CD14-positive monocyte (primary cell): ENCODE results near the gene NDUFAF8. TPM values are rescaled to one million over a fixed set of nuclear protein-coding genes. Genes with fewer than 3 reads are reported as not detected.

Experiments
- DNase-seq, 3 donors: peaks; one replicate each; pipeline ENCODE4 v3.0.0-alpha.2; 2011 to 2022
- H2AFZ ChIP-seq: 2 replicates; pipeline ENCODE4 v1.6.0; 2012; ENCODE audit warnings: mild to moderate bottlenecking, low read depth, low read length, inconsistent platforms; ENCODE audit not compliant: insufficient read depth, poor library complexity, severe bottlenecking
- H3K27ac ChIP-seq, 2 donors: 1 replicate in 1 of 2; 2 replicates in 1 of 2; pipeline ENCODE4 v1.5.1; 2012 to 2013; ENCODE audit warnings: low read length in 2 of 2, control low read depth in 1 of 2, inconsistent platforms in 1 of 2, low read depth in 1 of 2, mild to moderate bottlenecking in 1 of 2
- H3K27me3 ChIP-seq, 2 donors: one replicate each; pipeline versions ENCODE4 v1.6.0 to v1.6.1; 2011 to 2013; ENCODE audit warnings: low read length in 2 of 2; ENCODE audit not compliant: control insufficient read depth in 2 of 2, insufficient read depth in 2 of 2
- H3K36me3 ChIP-seq, 2 donors: replicated peaks in 1 of 2; 1 replicate in 1 of 2; 2 replicates in 1 of 2; pipeline versions ENCODE4 v1.5.1 to v1.6.1; 2012 to 2013; ENCODE audit warnings: low read length in 2 of 2, control low read depth in 1 of 2, inconsistent platforms in 1 of 2, mild to moderate bottlenecking in 1 of 2; ENCODE audit not compliant: insufficient read depth in 2 of 2, control insufficient read depth in 1 of 2
- H3K4me1 ChIP-seq, 2 donors: 1 replicate in 1 of 2; 2 replicates in 1 of 2; pipeline versions ENCODE4 v1.5.1 to v1.6.1; 2012 to 2013; ENCODE audit warnings: low read length in 2 of 2, control low read depth in 1 of 2, inconsistent platforms in 1 of 2, mild to moderate bottlenecking in 1 of 2, moderate library complexity in 1 of 2; ENCODE audit not compliant: insufficient read depth in 2 of 2, control insufficient read depth in 1 of 2
- H3K4me2 ChIP-seq: replicated peaks from 2 replicates; pipeline ENCODE3; 2012; ENCODE audit warnings: low read length, moderate library complexity, mild to moderate bottlenecking; ENCODE audit not compliant: poor library complexity, severe bottlenecking; ENCODE audit errors: extremely low read depth
- H3K4me3 ChIP-seq, 3 experiments: fragments of 200-600 bp in 1 of 3; sonication (generic) in 1 of 3; replicated peaks in 1 of 3; 1 replicate in 2 of 3; 2 replicates in 1 of 3; pipeline ENCODE4 v1.5.1; 2011 to 2013; ENCODE audit warnings: low read length in 3 of 3, mild to moderate bottlenecking in 3 of 3, control low read depth in 2 of 3, low read depth in 2 of 3, inconsistent platforms in 1 of 3, moderate library complexity in 1 of 3
- H3K79me2 ChIP-seq: 2 replicates; pipeline ENCODE4 v1.6.0; 2012; ENCODE audit warnings: mild to moderate bottlenecking, control low read depth, inconsistent platforms, low read length, moderate library complexity; ENCODE audit not compliant: insufficient read depth
- H3K9ac ChIP-seq: 2 replicates; pipeline ENCODE4 v1.6.0; 2017; ENCODE audit warnings: low read length, mild to moderate bottlenecking; ENCODE audit not compliant: insufficient read depth, poor library complexity, severe bottlenecking
- H3K9me3 ChIP-seq, 2 donors: replicated peaks in 1 of 2; 1 replicate in 1 of 2; 2 replicates in 1 of 2; pipeline versions ENCODE4 v1.5.1 to v1.6.1; 2012 to 2013; ENCODE audit warnings: low read length in 2 of 2, control low read depth in 1 of 2; ENCODE audit not compliant: control insufficient read depth in 1 of 2, insufficient read depth in 1 of 2
- H4K20me1 ChIP-seq: 2 replicates; pipeline ENCODE4 v1.6.0; 2012; ENCODE audit warnings: mild to moderate bottlenecking, low read length, control low read depth, moderate library complexity; ENCODE audit not compliant: insufficient read depth
- H3K27ac Mint-ChIP-seq, 7 donors: one replicate each; pipeline ENCODE4 v1.8.0; 2020; ENCODE audit warnings: mild to moderate bottlenecking in 7 of 7, mixed read lengths in 7 of 7, moderate library complexity in 6 of 7, inconsistent platforms in 2 of 7
- H3K27me3 Mint-ChIP-seq, 3 donors: one replicate each; pipeline ENCODE4 v1.8.0; 2021 to 2022; ENCODE audit warnings: low read depth in 3 of 3, mild to moderate bottlenecking in 3 of 3, mixed read lengths in 3 of 3, moderate library complexity in 3 of 3, inconsistent platforms in 1 of 3
- H3K36me3 Mint-ChIP-seq, 2 donors: one replicate each; pipeline ENCODE4 v1.8.0; 2020; ENCODE audit warnings: mixed read lengths in 2 of 2, inconsistent platforms in 1 of 2, mild to moderate bottlenecking in 1 of 2
- H3K4me1 Mint-ChIP-seq: one replicate; pipeline ENCODE4 v1.8.0; 2020; ENCODE audit warnings: mild to moderate bottlenecking, mixed read lengths
- H3K4me3 Mint-ChIP-seq, 2 donors: one replicate each; pipeline ENCODE4 v1.8.0; 2020; ENCODE audit warnings: mild to moderate bottlenecking in 2 of 2, mixed read lengths in 2 of 2, moderate library complexity in 1 of 2
- H3K9me3 Mint-ChIP-seq, 7 donors: one replicate each; pipeline ENCODE4 v1.8.0; 2020 to 2022; ENCODE audit warnings: mixed read lengths in 7 of 7, mild to moderate bottlenecking in 6 of 7, moderate library complexity in 6 of 7, inconsistent platforms in 2 of 7
- CTCF ChIP-seq: fragments of 200-600 bp; IDR thresholded peaks from one replicate; pipeline ENCODE4 v1.8.0; 2022; ENCODE audit warnings: antibody characterized with exemption, mild to moderate bottlenecking
- WGBS: methylation state at CpG from one replicate; pipeline ENCODE4 v1.1.5; 2013; ENCODE audit warnings: missing lambda C conversion rate; ENCODE audit not compliant: insufficient coverage; 5-methylcytosine and 5-hydroxymethylcytosine counted together
- intact Hi-C, 2 donors: fragments of 100-400 bp; cut with micrococcal nuclease; formaldehyde crosslinking; loops; one replicate each; pipeline versions ENCODE4 v1.15.0 to v1.15.1; 2023
- polyA plus RNA-seq, 3 donors: library from polyadenylated mRNA; depleted of rRNA in 1 of 3; unstranded in 2 of 3; stranded (reverse) in 1 of 3; fragments of 300-500 nt in 2 of 3; fragments of >200 nt in 1 of 3; fragmentation: Illumina TruSeq in 2 of 3; gene quantifications; 1 replicate in 2 of 3; 2 replicates in 1 of 3; pipeline ENCODE4 v1.2.3, GENCODE V29; 2012 to 2021

Gene NDUFAF8
- polyA plus RNA-seq, 3 donors = 27.0 to 61.3 (median 41.0) TPM

- WGBS = 98% methylated on average over 29 of the region's 33 CpGs
- H3K4me1 Mint-ChIP-seq = peaks cover 28% of the 10 kb centered on the region
- no peak overlapping the region for H3K9ac ChIP-seq
- H3K27me3 ChIP-seq = no peaks in the 10 kb centered on the region
- H2AFZ ChIP-seq = no peak overlapping the region
- no peak overlapping the region for H3K4me2 ChIP-seq
- no peaks in the 10 kb centered on the region for H3K9me3 Mint-ChIP-seq
- peak overlapping the region in 1 of 7 donors; percentile 46 for H3K27ac Mint-ChIP-seq
- no peak for TF ChIP-seq CTCF
- H3K79me2 ChIP-seq = peaks cover 80% of the 10 kb centered on the region
- H3K27ac ChIP-seq = no peak overlapping the region
- H4K20me1 ChIP-seq = peaks cover 39% of the 10 kb centered on the region
- peaks cover 60 to 70% of the 10 kb centered on the region in 2 donors for H3K36me3 ChIP-seq
- peaks cover 28 to 29% of the 10 kb centered on the region in 2 donors for H3K4me1 ChIP-seq
- no peak for DNase-seq
- no peak overlapping the region for H3K4me3 Mint-ChIP-seq
- peaks cover 60 to 78% of the 10 kb centered on the region in 2 donors for H3K36me3 Mint-ChIP-seq
- intact Hi-C loops = loop anchor here in 1 of 2 donors (10.0 kb wide), 2 partner anchors 113 to 203 kb away; partner anchors contain the start of gene BAHCC1
- no peaks in the 10 kb centered on the region for H3K9me3 ChIP-seq
- H3K4me3 ChIP-seq = no peak overlapping the region
- no peaks in the 10 kb centered on the region for H3K27me3 Mint-ChIP-seq
Measured at GRCh38 chr17:81282141-81282540, 43.0 kb downstream of the NDUFAF8 start.

GRCh38 chr17:81282876-81283275, 43.8 kb downstream of the NDUFAF8 start:
- no peak overlapping the region for H3K27ac ChIP-seq
- Mint-ChIP-seq H3K27me3 (no peaks in the 10 kb centered on the region), H3K27ac (peak overlapping the region in 3 of 7 donors; percentile 18 to 37 (median 30)), H3K4me1 (peaks cover 36% of the 10 kb centered on the region), H3K4me3 (no peak overlapping the region), H3K36me3 (peaks cover 54 to 75% of the 10 kb centered on the region in 2 donors), H3K9me3 (no peaks in the 10 kb centered on the region)
- H3K4me2 ChIP-seq = no peak overlapping the region
- no peaks in the 10 kb centered on the region for H3K27me3 ChIP-seq
- H3K4me3 ChIP-seq = no peak overlapping the region
- DNase-seq = no peak
- WGBS = 97% methylated on average over 14 of the region's 16 CpGs
- intact Hi-C loops = loop anchor here in 1 of 2 donors (10.0 kb wide), 2 partner anchors 112 to 202 kb away; partner anchors contain the start of gene BAHCC1
- TF ChIP-seq CTCF = no peak
- peaks cover 36% of the 10 kb centered on the region in 2 donors for H3K4me1 ChIP-seq
- H3K9me3 ChIP-seq = no peaks in the 10 kb centered on the region
- peaks cover 32% of the 10 kb centered on the region for H4K20me1 ChIP-seq
- no peak overlapping the region for H3K9ac ChIP-seq
- peaks cover 54 to 62% of the 10 kb centered on the region in 2 donors for H3K36me3 ChIP-seq
- H2AFZ ChIP-seq = no peak overlapping the region
- peaks cover 80% of the 10 kb centered on the region for H3K79me2 ChIP-seq
